GM12891 (cell line): ENCODE results near the gene CFHR3.
"Not testable (repeated sequence)": the region's sequence is repeated elsewhere in the genome, so short reads cannot be mapped to it uniquely, and the experiment has no call there.

Experiments
- POLR2A ChIP-seq: IDR thresholded peaks from 2 replicates; pipeline ENCODE4 v1.6.1; 2011; ENCODE audit warnings: low read depth, low read length, control low read depth
- POLR2AphosphoS5 ChIP-seq: IDR thresholded peaks from 2 replicates; pipeline ENCODE4 v1.6.1; 2011; ENCODE audit warnings: low read depth, low read length, control low read depth
- POU2F2 ChIP-seq: IDR thresholded peaks from 2 replicates; pipeline ENCODE4 v1.6.1; 2011; ENCODE audit warnings: low read depth, mild to moderate bottlenecking, control low read depth, low read length, moderate library complexity
- SPI1 ChIP-seq: IDR thresholded peaks from 2 replicates; pipeline ENCODE4 v1.6.1; 2011; ENCODE audit warnings: low read depth, low read length, control low read depth
- TAF1 ChIP-seq: IDR thresholded peaks from 2 replicates; pipeline ENCODE4 v1.6.1; 2011; ENCODE audit warnings: low read depth, low read length, control low read depth

- TF ChIP-seq TAF1, SPI1, POLR2A, POLR2AphosphoS5, POU2F2: not testable (repeated sequence)
These were observed 53.2 kb downstream of the CFHR3 start for GRCh38 chr1:196827860-196828259.
